IPS-20b (cell line): ENCODE results near the gene OMG.
"Not testable (repeated sequence)": the region's sequence is repeated elsewhere in the genome, so short reads cannot be mapped to it uniquely, and the experiment has no call there.

Source experiments
- H3K27ac ChIP-seq: one replicate; pipeline ENCODE4 v1.5.1; 2013; ENCODE audit warnings: low read length
- H3K27me3 ChIP-seq: 2 replicates; pipeline ENCODE4 v1.6.1; 2013; ENCODE audit warnings: mild to moderate bottlenecking, low read length, inconsistent platforms; ENCODE audit not compliant: insufficient read depth
- H3K36me3 ChIP-seq: 2 replicates; pipeline ENCODE4 v1.6.1; 2013; ENCODE audit warnings: low read depth, mild to moderate bottlenecking, inconsistent platforms, low read length, moderate library complexity; ENCODE audit not compliant: insufficient read depth
- H3K4me1 ChIP-seq: 2 replicates; pipeline ENCODE4 v1.6.1; 2013; ENCODE audit warnings: mild to moderate bottlenecking, control low read depth, inconsistent platforms, low read length, moderate library complexity; ENCODE audit not compliant: insufficient read depth
- H3K4me3 ChIP-seq: 2 replicates; pipeline ENCODE4 v1.5.1; 2013; ENCODE audit warnings: mild to moderate bottlenecking, low read length, inconsistent platforms
- H3K9ac ChIP-seq: 2 replicates; pipeline ENCODE4 v1.6.1; 2013; ENCODE audit warnings: low read depth, mild to moderate bottlenecking, inconsistent platforms, low read length, moderate library complexity
- H3K9me3 ChIP-seq: 2 replicates; pipeline ENCODE4 v1.6.1; 2013; ENCODE audit warnings: mild to moderate bottlenecking, low read depth, low read length, inconsistent platforms; ENCODE audit not compliant: insufficient read depth

The OMG gene

GRCh38 chr17:31299624-31300023, 2.6 kb upstream of the OMG start:
- H3K27ac ChIP-seq, result no peak overlapping the region
- H3K9me3 ChIP-seq, result no peaks in the 10 kb centered on the region
- no peaks in the 10 kb centered on the region; the same call in 1 of the 2 replicates for H3K4me1 ChIP-seq
- no peaks in the 10 kb centered on the region for H3K36me3 ChIP-seq
- no peaks in the 10 kb centered on the region for H3K27me3 ChIP-seq
- no peak overlapping the region for H3K9ac ChIP-seq
- H3K4me3 ChIP-seq, result no peak overlapping the region

GRCh38 chr17:31296142-31296541, 897 bp downstream of the OMG start:
- H3K9ac ChIP-seq, result no peak overlapping the region
- H3K4me3 ChIP-seq, result no peak overlapping the region
- no peaks in the 10 kb centered on the region for H3K27me3 ChIP-seq
- H3K27ac ChIP-seq, result no peak overlapping the region
- no peaks in the 10 kb centered on the region; the same call in 1 of the 2 replicates for H3K4me1 ChIP-seq
- no peaks in the 10 kb centered on the region for H3K36me3 ChIP-seq
- H3K9me3 ChIP-seq, result no peaks in the 10 kb centered on the region

GRCh38 chr17:31295489-31295871, 1.6 kb downstream of the OMG start:
- H3K36me3 ChIP-seq, result no peaks in the 10 kb centered on the region
- H3K27ac ChIP-seq, result no peak overlapping the region
- H3K9ac ChIP-seq, result no peak overlapping the region
- H3K4me1 ChIP-seq, result no peaks in the 10 kb centered on the region; the same call in 1 of the 2 replicates
- H3K27me3 ChIP-seq, result no peaks in the 10 kb centered on the region
- no peaks in the 10 kb centered on the region for H3K9me3 ChIP-seq
- no peak overlapping the region for H3K4me3 ChIP-seq

- Histone ChIP-seq H3K9me3 (no peaks in the 10 kb centered on the region), H3K36me3 (no peaks in the 10 kb centered on the region), H3K27me3 (no peaks in the 10 kb centered on the region)
Measured at GRCh38 chr17:31294820-31295488, 2.1 kb downstream of the OMG start.

GRCh38 chr17:31294231-31294630, 2.8 kb downstream of the OMG start:
- H3K36me3 ChIP-seq, result no peaks in the 10 kb centered on the region
- no peak overlapping the region for H3K9ac ChIP-seq
- no peak overlapping the region for H3K4me3 ChIP-seq
- no peaks in the 10 kb centered on the region for H3K9me3 ChIP-seq
- H3K4me1 ChIP-seq, result no peaks in the 10 kb centered on the region; the same call in 1 of the 2 replicates
- no peaks in the 10 kb centered on the region for H3K27me3 ChIP-seq
- no peak overlapping the region for H3K27ac ChIP-seq

More at GRCh38 chr17:31294820-31295488, 2.1 kb downstream of the OMG start:
- H3K4me1 ChIP-seq, result no peaks in the 10 kb centered on the region; the same call in 1 of the 2 replicates
- H3K27ac ChIP-seq, result no peak overlapping the region
- H3K4me3 ChIP-seq, result no peak overlapping the region
- no peak overlapping the region for H3K9ac ChIP-seq

GRCh38 chr17:31293581-31293980, 3.5 kb downstream of the OMG start:
- no peaks in the 10 kb centered on the region for H3K27me3 ChIP-seq
- H3K9ac ChIP-seq, result no peak overlapping the region
- no peaks in the 10 kb centered on the region for H3K9me3 ChIP-seq
- H3K4me1 ChIP-seq, result no peaks in the 10 kb centered on the region; the same call in 1 of the 2 replicates
- H3K4me3 ChIP-seq, result no peak overlapping the region
- H3K36me3 ChIP-seq, result no peaks in the 10 kb centered on the region
- no peak overlapping the region for H3K27ac ChIP-seq

GRCh38 chr17:31291820-31292219, 5.2 kb downstream of the OMG start:
- H3K27me3 ChIP-seq, result no peaks in the 10 kb centered on the region
- H3K36me3 ChIP-seq, result no peaks in the 10 kb centered on the region
- H3K4me3 ChIP-seq, result no peak overlapping the region
- H3K9me3 ChIP-seq, result no peaks in the 10 kb centered on the region
- no peaks in the 10 kb centered on the region; the same call in 1 of the 2 replicates for H3K4me1 ChIP-seq
- no peak overlapping the region for H3K9ac ChIP-seq
- no peak overlapping the region for H3K27ac ChIP-seq

- no peaks in the 10 kb centered on the region for H3K36me3 ChIP-seq
- no peak overlapping the region for H3K27ac ChIP-seq
- no peak overlapping the region for H3K4me3 ChIP-seq
- no peaks in the 10 kb centered on the region for H3K4me1 ChIP-seq
- no peak overlapping the region for H3K9ac ChIP-seq
- H3K9me3 ChIP-seq, result no peaks in the 10 kb centered on the region
- no peaks in the 10 kb centered on the region for H3K27me3 ChIP-seq
Measured at GRCh38 chr17:31289790-31290189, 7.2 kb downstream of the OMG start.

- not testable (repeated sequence) for H3K4me1 ChIP-seq, H3K27me3 ChIP-seq
Measured at GRCh38 chr17:31287932-31288331, 9.1 kb downstream of the OMG start.

GRCh38 chr17:31286587-31286986, 10.5 kb downstream of the OMG start:
- no peak overlapping the region for H3K9ac ChIP-seq
- no peaks in the 10 kb centered on the region for H3K4me1 ChIP-seq
- H3K27ac ChIP-seq, result no peak overlapping the region
- no peak overlapping the region for H3K4me3 ChIP-seq
- H3K9me3 ChIP-seq, result no peaks in the 10 kb centered on the region
- H3K36me3 ChIP-seq, result peaks cover 5% of the 10 kb centered on the region; the same call in 1 of the 2 replicates
- no peaks in the 10 kb centered on the region for H3K27me3 ChIP-seq

More at GRCh38 chr17:31287932-31288331, 9.1 kb downstream of the OMG start:
- H3K9me3 ChIP-seq, H3K27ac ChIP-seq, H3K4me3 ChIP-seq, H3K36me3 ChIP-seq, H3K9ac ChIP-seq: not testable (repeated sequence)

- Histone ChIP-seq H3K27ac (no peak overlapping the region), H3K4me1 (peaks cover 9% of the 10 kb centered on the region; the same call in 1 of the 2 replicates), H3K36me3 (peaks cover 5% of the 10 kb centered on the region; the same call in 1 of the 2 replicates), H3K27me3 (no peaks in the 10 kb centered on the region), H3K9ac (no peak overlapping the region), H3K9me3 (no peaks in the 10 kb centered on the region), H3K4me3 (no peak overlapping the region)
Measured at GRCh38 chr17:31283841-31284240, 13.2 kb downstream of the OMG start.

- peaks cover 17% of the 10 kb centered on the region for H3K36me3 ChIP-seq
Measured at GRCh38 chr17:31281061-31281460, 16.0 kb downstream of the OMG start.

More at GRCh38 chr17:31281061-31281460, 16.0 kb downstream of the OMG start:
- no peak overlapping the region for H3K4me3 ChIP-seq
- no peaks in the 10 kb centered on the region for H3K27me3 ChIP-seq
- peaks cover 9% of the 10 kb centered on the region; the same call in 1 of the 2 replicates for H3K4me1 ChIP-seq
- H3K9me3 ChIP-seq, result no peaks in the 10 kb centered on the region
- H3K27ac ChIP-seq, result no peak overlapping the region
- H3K9ac ChIP-seq, result no peak overlapping the region
